Hypothalamus (tissue), 51 donors: ENCODE data around the gene RASAL2.

Source experiments
- DNase-seq, 51 donors: peaks; one replicate each; lab custom pipeline; 2025; lab: John Stamatoyannopoulos, UW

Gene RASAL2

DNA sequence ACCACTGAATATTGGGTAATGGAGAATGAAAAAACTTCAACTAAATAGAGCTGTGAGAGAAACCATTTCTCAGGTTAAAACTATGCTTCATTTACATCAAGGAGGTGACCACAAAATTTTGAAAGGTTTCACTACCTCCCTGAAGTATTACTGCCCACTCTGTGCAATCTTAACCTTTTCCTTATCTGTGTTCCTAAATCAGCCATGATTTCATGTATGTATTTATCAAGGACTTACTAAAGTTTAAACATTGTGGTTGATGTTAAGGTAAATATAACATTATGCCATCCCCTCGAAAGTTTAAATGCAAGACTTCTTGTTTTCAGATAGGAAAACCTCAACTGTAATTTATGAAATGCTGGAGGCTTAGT lies 318.5 kb downstream of the RASAL2 start:
- DNase-seq: no peak

DNA sequence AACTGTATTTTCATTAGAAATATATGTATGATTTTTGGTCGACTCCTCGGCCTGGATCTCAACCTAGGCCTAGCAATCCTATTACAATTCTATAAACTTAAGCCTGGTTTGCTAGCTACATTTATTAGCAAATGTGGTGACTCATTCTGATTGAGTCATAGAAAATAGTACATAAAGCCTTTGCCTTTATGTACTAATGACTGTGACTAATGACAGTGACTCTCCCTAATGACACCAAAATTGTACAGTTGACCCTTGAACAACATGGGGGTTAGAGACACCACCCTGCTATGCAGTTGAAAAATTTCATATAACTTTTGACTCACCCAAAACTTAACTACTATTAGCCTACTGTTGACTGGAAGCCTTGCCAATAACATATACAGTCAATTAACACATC lies 324.0 kb downstream of the RASAL2 start:
- no peak for DNase-seq

DNA sequence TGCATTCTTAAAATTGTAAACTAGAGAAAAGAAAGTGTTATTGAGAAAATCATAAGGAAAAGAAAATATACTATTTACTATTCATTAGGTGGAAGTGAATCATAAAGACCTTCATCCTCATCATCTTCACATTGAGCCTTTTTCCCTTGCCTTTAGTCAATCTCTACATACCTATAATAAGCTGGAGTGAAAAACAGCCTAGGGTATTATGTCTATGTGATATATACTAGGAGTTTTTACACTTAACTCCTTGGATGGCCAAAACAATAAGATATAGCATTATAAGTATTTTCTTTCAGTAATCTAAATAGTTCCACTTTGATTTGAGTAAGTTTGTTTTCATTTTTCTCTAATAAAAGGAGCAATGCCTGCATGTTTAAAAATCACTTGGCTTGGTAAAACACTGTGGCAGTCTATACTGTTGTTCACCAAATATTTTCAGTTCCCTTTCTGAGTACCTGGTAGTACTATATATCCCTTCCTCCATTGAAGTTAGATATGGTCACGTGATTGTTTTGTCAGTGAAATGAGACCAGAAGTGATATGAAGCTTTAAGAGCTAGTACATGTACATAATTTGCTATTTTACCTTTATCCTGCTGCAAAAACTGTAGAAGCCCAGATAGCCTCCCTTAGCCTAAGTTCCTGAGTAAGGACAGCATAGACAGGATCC lies 324.5 kb downstream of the RASAL2 start:
- no peak for DNase-seq

DNA sequence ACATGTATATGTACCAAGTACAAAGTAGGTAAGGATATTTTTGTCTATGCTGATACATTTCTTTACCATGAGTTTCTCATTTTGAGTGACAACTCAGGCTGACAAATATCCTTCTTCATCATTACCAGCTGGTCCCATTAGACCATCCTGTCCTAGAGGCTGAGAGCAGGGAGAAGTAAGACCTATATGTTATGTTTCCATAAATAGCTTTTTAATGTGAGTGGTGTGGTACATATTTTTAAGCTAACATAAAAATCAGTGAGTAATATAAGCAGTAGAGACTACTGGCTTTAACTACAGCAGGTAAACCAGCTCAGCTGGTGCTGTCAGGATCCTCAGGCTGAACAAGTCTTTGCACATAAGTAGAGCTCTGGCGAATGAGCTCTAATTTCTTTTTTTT lies 340.5 kb downstream of the RASAL2 start:
- DNase-seq: no peak

DNA sequence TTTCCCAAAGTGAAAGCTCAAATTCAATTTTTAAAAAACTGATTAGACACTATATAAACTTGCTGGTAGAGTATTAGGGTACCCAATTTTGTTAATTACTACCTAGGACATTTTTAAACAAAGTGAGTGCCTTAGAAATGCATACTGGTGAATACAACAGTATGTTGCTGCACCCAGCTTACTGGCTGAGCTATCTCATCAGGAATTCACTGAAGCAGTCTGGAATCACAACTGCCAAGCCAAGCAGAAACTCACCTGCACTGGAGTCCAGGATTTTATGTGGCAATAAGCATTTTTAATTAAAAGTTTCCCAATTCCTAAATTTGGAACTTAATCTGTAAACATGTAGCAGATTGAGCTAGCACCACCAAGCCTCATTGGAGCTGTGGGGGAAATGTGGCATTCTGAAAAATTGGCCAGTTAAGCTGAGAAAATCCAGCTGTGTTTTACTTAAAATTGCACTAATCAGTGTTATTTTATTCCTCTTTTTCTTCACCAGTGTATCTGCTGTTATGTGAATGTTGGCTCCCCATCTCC lies 341.1 kb downstream of the RASAL2 start:
- DNase-seq: no peak

DNA sequence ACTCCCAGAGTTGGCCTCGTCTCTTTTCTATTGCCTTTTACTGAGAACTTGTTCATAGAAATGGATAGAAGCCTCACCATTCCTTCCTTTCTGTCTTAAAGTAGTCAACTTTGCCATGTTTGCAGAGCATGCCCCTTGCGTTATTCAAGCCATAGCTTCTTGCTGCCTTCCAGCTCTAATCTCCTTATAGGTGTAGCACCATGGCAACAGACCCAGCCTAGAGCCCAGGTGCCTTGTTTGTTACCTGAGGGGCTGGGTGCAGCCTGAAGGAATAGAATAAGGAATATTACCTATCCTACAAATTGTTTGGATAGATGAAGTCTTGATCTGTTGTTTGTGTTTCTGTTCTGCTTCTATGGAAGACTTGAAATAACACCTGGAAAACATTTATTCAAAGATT lies 343.0 kb downstream of the RASAL2 start:
- no peak for DNase-seq

DNA sequence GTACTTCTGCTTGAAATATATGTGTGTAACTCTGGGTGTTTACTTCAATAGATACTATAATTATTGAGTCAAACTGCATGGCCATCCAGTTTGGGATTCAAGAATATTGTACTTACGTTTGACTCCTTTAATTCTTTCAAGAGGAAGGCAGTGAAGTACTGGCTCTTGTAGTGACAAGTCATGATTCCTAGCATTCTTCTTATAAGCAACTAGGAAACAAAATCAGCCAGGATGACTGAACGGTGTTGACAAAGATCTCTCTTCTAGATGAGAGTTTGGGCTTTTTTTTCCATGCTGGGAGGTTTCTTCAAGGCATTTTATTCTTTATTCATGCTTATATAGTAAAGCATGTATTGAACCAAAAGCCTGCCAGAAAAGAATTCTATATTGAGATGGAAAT lies 344.5 kb downstream of the RASAL2 start:
- no peak for DNase-seq

DNA sequence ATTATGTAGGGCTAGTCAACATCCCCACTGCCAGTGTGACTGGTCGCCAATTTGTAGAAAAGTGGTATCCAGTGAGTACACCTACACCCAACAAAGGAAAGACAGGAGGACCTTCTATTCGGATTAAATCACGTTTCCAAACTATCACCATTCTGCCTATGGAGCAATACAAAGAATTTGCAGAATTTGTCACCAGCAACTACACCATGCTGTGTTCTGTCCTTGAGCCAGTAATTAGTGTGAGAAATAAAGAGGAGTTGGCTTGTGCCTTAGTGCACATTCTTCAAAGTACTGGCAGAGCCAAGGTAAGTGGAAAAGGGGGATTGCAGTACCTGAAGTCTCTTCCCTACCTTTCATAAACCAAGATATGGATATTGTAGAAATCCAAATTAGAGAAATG lies 349.0 kb downstream of the RASAL2 start:
- no peak for DNase-seq

DNA sequence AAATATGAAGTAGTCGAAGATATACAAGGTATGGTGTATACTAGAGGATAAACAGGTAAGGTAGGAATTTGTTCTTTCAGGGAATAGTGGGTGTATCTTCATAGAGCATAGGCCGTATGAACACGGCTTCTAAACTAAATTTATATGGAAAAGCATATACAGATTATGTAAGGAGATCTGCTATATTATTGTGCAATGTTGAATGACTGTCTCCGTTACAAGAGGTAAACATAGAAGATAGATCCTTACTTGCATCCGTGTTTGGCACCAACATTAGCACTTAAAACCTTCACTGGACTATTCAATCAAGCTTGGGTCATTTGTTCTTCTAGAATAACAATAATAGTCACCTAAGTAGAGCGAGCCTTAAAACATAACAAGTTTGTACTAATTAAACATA lies 357.0 kb downstream of the RASAL2 start:
- DNase-seq: no peak

DNA sequence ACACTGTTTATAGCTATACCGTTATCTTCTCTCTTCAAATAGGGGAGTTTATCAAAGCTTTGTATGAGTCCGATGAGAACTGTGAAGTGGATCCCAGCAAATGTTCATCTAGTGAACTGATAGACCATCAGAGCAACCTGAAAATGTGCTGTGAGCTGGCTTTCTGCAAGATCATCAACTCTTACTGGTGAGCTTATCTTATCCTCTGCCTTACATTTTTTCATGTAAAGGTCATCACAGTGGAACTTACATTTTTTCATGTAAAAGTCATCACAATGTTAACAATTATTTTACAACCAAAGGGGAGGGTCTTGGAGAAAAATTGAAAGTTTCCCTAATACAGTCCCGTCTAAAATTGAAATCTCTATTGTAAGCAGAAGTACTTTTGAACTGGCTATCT lies 357.6 kb downstream of the RASAL2 start:
- no peak for DNase-seq

DNA sequence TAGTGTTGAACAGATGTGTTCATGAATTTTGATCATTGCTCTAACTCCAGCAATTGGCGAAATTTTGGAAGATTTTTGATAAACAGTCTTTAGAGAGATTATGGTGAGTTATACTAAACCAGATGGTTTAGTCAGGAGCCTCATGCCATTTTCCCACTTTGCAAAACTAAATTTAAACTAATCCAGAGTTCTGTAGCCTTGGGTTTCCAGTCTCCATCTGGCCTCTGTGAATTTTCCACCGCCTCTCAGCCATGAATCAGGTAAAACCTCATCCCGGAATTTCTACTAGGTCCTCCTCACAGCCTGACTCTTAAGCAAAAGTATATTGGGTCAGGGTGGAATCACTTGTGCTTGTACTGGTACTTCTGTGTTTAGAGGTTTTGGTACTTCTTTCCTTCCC lies 358.1 kb downstream of the RASAL2 start:
- DNase-seq: peak in 1 of 51 donors; percentile 17

DNA sequence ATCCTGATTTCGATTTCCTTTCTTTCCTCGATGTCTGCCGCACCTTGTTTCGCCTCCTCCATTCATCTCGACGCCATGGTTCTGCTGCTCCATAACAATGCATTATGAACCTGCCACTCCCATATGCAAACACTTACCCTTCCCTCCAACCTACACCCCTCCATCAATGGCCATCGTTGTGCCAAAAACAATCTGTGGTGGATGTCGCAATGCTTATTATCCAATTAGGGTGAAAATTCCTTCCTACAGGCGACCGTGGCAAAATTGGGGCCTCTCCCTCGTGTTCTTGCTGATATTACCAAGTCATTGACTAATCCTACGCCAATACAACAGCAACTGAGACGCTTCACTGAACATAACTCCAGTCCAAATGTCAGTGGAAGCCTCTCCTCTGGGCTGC lies 362.6 kb downstream of the RASAL2 start:
- no peak for DNase-seq

DNA sequence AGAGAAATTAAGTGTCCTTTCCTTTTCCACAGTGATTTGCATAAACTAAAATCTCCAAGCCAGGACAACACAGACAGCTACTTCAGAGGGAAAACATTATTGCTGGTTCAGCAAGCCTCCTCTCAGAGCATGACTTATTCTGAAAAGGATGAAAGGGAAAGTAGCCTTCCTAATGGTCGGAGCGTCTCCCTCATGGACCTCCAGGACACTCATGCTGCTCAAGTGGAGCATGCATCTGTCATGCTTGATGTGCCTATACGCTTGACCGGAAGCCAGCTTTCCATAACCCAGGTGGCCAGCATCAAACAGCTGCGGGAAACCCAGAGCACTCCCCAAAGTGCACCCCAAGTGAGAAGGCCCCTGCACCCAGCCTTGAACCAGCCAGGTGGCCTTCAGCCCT lies 363.7 kb downstream of the RASAL2 start:
- no peak for DNase-seq

DNA sequence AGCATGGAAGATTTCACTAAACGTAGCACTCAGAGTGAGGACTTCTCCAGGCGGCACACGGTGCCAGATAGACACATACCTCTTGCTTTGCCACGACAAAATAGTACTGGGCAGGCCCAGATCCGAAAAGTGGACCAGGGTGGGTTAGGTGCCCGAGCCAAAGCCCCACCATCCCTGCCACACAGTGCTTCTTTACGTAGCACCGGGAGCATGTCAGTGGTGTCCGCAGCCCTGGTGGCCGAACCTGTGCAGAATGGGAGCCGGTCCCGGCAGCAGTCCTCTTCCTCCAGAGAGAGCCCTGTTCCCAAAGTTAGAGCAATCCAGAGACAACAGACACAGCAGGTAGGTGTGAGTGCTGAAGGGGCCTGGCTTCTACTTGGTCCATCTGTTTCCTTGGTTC lies 364.3 kb downstream of the RASAL2 start:
- DNase-seq: no peak

DNA sequence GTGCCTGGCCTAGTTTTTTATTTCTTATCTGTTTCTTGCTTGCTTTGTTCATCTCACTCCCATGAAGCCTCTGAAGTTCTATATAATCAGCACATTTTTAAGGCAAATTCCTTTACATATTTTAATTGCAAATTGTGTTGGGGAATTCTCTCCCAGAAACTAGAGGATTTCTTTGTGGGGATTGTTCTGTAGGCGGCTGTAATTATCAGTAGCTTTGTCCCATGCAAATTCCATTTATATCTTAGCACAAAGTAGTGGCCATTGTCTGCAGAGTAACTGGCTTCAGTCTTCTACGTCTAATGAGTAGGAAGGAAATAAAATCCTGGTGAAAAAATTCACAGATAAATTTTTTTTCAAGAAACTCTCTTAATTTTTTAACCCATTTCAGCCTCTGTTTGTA lies 367.2 kb downstream of the RASAL2 start:
- no peak for DNase-seq

DNA sequence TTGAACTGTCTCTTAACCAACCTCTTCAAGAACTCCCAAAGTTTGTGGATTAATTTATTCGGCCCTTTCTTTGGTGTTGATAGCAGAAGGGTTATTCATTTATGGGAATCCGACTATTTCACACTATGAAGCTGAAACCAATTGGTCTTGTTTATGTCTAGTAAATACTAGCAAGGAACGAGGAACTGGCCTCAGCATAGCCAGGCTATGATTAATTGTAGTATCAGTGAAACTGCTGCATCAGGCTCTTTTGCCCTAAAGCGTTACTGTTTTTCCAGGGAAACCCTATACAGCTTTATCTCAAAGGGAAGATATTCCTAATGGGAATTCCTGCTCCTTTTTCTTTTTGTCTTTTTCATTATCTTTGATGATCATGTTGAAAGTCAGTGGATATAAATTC lies 367.8 kb downstream of the RASAL2 start:
- DNase-seq: no peak

DNA sequence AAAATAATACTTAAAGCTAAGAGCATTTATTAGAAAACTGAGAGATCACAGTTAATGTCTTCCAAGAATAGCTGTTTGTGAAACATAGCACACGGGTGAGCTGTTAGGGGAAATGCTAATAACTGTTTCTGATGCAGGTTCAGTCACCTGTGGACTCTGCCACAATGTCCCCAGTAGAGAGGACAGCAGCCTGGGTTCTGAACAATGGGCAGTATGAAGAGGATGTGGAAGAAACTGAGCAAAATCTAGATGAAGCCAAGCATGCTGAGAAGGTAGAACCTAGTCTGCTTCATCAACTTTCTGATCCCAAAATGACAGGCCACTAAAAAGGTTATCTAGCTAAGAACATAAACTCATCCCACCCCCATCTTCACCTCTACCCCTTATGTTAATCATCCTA lies 370.2 kb downstream of the RASAL2 start:
- DNase-seq: no peak

DNA sequence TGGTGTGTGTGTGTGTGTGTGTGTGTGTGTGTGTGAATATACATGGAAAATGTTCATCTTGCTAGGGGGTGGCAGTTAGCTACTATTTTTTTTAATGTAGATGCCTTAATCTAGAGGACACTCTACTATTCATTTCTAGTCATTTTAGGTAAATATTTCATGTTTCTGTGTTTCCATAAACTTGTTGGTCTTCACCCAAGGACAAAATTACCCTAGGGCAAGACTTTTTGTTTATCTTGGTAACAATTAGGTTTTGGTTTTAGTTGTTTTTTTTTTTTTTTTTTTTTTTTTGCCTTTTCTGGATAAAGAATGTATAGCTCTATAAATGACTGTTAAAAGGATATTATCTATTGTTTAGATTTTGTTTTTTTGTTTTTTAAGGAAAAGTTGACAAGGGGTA lies 370.7 kb downstream of the RASAL2 start:
- no peak for DNase-seq

DNA sequence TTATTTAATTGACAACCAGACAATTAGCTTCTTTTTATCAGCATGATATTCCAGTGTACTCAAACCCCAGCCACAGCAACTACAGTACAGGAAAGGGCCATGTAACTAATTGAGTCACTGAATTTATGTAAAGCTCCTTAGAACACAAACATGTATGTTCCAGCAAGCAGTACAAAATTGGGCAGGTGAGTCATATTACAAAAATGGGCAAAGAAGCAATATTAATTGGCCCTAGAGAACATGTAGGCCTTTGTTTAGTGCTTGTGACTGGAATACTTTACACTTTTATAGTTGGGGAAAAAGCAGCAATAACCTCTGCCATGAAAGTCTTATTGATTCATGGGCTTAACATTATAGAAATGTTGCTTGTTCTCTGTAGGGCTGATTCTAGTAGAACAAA lies 371.1 kb downstream of the RASAL2 start:
- DNase-seq: no peak

DNA sequence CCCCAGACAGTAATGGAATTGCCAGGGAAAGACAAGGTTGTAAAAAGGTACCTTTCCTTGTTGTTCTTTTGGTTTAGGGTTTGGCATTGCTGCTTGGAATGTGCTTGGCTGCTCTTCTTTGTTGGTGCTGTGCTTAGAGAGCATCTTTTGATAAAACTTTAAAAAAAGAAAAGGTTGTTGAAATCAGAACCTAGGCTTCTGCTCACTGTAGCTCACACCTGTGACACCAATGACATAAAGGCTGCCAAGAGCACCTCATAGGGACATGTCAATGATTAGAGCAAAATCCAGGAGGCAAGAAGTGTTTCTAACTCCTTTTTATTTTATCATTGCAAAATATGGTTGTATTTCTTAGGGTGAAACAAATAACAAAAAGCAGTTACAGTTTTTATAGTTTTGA lies 373.9 kb downstream of the RASAL2 start:
- no peak for DNase-seq

DNA sequence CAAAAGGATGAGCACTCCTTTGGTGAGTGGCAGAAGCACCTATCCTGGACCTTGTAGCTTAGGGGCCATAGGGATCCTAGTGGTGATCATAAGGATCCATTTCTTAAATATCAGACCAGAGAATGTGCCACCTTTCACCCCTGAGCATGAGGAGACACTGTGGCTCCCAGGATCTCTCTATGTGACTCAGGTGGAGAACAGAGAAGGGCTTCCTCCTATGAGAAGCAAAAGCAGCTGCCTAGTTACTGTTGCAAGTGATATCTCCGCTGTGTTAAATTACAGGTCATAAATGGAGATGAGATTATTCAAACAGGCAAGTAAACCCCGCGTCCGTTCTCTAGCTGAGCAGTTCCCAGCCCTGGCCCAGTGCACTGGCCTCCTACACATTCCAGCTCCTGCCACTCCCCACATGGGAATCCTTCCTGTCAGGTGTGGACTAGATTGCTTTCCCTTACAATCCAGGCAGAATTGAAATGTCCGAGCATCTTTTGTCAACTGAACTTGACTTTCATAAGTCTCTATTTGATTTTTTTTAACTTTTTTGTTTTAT lies 376.6 kb downstream of the RASAL2 start:
- no peak for DNase-seq

DNA sequence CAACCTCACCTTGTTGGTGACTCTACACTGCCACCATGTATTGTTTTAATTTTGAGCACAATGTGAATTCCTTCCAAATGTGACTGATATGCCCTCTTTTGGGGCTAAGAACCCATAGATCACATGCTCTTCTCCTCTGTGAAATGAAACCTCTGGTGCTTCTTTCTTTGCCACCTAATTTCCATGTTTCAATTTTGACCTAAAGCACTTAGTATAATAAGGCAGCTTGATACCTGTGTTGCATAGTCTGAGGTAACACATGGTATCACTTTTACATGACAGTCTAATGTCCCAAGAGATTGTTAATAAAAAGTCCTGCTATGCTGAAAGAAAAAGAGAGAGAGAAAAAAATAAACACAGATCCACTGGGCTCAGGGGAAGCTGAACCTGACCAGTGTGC lies 378.6 kb downstream of the RASAL2 start:
- DNase-seq: no peak

DNA sequence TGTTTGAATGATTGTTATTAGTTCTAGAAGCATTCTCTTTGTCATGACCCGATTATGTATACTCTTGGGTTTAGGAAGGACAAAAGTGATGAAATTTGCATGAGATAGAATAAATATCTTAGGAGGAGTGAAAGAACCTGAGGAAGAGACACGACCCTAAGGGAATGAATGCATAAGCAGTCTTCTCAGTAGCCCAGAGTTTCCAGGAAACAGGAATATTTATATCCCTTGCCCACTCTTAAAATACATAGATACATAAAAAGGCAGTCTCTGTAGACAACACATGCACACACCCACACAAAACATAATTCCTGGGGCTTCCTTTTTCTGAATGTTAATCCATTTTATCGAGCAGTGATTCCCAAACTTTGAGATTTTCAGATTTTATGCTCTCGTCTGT lies 383.5 kb downstream of the RASAL2 start:
- no peak for DNase-seq
